SH-SY5Y (cell line): ENCODE measurements around the gene DIS3L.

ENCODE experiments used
- GATA2 ChIP-seq: IDR thresholded peaks from 2 replicates; pipeline ENCODE4 v1.6.1; 2011; ENCODE audit warnings: mild to moderate bottlenecking, low read depth, low read length
- GATA3 ChIP-seq: IDR thresholded peaks from 2 replicates; pipeline ENCODE4 v1.6.1; 2011; ENCODE audit warnings: low read depth, mild to moderate bottlenecking, low read length, moderate library complexity

- no peak for TF ChIP-seq GATA2
- no peak for TF ChIP-seq GATA3
Observed at GRCh38 chr15:66328771-66329170, 35.4 kb downstream of the DIS3L start.
